WTC11 (cell line): Measurements from ENCODE around the gene ADAMTS19. TPM values are rescaled to one million over a fixed set of nuclear protein-coding genes. Genes with fewer than 3 reads are reported as not detected.

Experiments
- ATAC-seq: fragments of 200-7000 bp; cut with Tn5 transposase; 2 replicates; pipeline ENCODE4 v1.10.0; 2021; ENCODE audit warnings: mild to moderate bottlenecking, moderate library complexity
- CTCF ChIA-PET: fragments of 300-600 bp; sonication (Branson Sonifier 250); formaldehyde crosslinking; loops from one replicate; lab custom pipeline; 2021; ENCODE audit warnings: antibody characterized with exemption; lab: Charles Lee
- POLR2A ChIA-PET: fragments of 350-600 bp; sonication (Branson Sonifier 250); formaldehyde crosslinking; loops from one replicate; lab custom pipeline; 2021; ENCODE audit warnings: antibody characterized with exemption; lab: Charles Lee
- DNase-seq: peaks from one replicate; pipeline ENCODE4 v3.0.0; 2021; ENCODE audit warnings: low spot score
- H3K27ac Mint-ChIP-seq: 2 replicates; pipeline ENCODE4 v1.8.0; 2021; ENCODE audit warnings: mixed read lengths
- H3K27me3 Mint-ChIP-seq: 2 replicates; pipeline ENCODE4 v1.8.0; 2021; ENCODE audit warnings: low read depth, mild to moderate bottlenecking, moderate library complexity, mixed read lengths
- H3K36me3 Mint-ChIP-seq: 2 replicates; pipeline ENCODE4 v1.8.0; 2021; ENCODE audit warnings: mixed read lengths
- H3K4me1 Mint-ChIP-seq: 2 replicates; pipeline ENCODE4 v1.8.0; 2022; ENCODE audit warnings: mixed read lengths
- H3K4me3 Mint-ChIP-seq: 2 replicates; pipeline ENCODE4 v1.8.0; 2021; ENCODE audit warnings: mild to moderate bottlenecking, moderate library complexity, mixed read lengths
- H3K9me3 Mint-ChIP-seq: 2 replicates; pipeline ENCODE4 v1.8.0; 2021; ENCODE audit warnings: mixed read lengths
- AFF4 ChIP-seq: sonication (generic); formaldehyde crosslinking; IDR thresholded peaks from 2 replicates; pipeline ENCODE4 v1.8.1; 2023; ENCODE audit warnings: mild to moderate bottlenecking, missing genetic modification reagents, borderline replicate concordance
- AR ChIP-seq: fragments of 250-450 bp; sonication (Bioruptor Pico); IDR thresholded peaks from 2 replicates; pipeline ENCODE4 v1.9.0; 2021; ENCODE audit warnings: mild to moderate bottlenecking
- ATF1 ChIP-seq: sonication (generic); formaldehyde crosslinking; IDR thresholded peaks from 2 replicates; pipeline ENCODE4 v1.8.1; 2023; ENCODE audit warnings: mild to moderate bottlenecking, moderate library complexity, missing genetic modification reagents
- CREB1 ChIP-seq: sonication (generic); formaldehyde crosslinking; IDR thresholded peaks from 2 replicates; pipeline ENCODE4 v1.8.0; 2023; ENCODE audit warnings: mild to moderate bottlenecking, missing genetic modification reagents
- EMX1 ChIP-seq: fragments of 250-450 bp; sonication (Bioruptor Pico); IDR thresholded peaks from 2 replicates; pipeline ENCODE4 v1.8.0; 2021; ENCODE audit warnings: mild to moderate bottlenecking
- FOXP1 ChIP-seq: sonication (generic); formaldehyde crosslinking; IDR thresholded peaks from 2 replicates; pipeline ENCODE4 v1.8.0; 2022; ENCODE audit warnings: missing genetic modification reagents, mild to moderate bottlenecking, moderate library complexity, borderline replicate concordance
- GTF2I ChIP-seq: fragments of 250-450 bp; sonication (Bioruptor Pico); conservative IDR thresholded peaks from 2 replicates; pipeline ENCODE4 v1.4.0; 2021; ENCODE audit warnings: mild to moderate bottlenecking
- HMGA2 ChIP-seq: fragments of 250-450 bp; sonication (Bioruptor Pico); IDR thresholded peaks from 2 replicates; pipeline ENCODE4 v1.4.0; 2021; ENCODE audit warnings: mild to moderate bottlenecking, moderate library complexity
- IRF1 ChIP-seq: sonication (generic); formaldehyde crosslinking; IDR thresholded peaks from 2 replicates; pipeline ENCODE4 v1.8.0; 2023; ENCODE audit warnings: missing genetic modification reagents
- IRF2 ChIP-seq: sonication (generic); formaldehyde crosslinking; IDR thresholded peaks from 2 replicates; pipeline ENCODE4 v1.8.0; 2022; ENCODE audit warnings: low read depth, missing genetic modification reagents, borderline replicate concordance
- MXD4 ChIP-seq: fragments of 250-450 bp; sonication (Bioruptor Pico); IDR thresholded peaks from 2 replicates; pipeline ENCODE4 v1.8.0; 2021; ENCODE audit warnings: mild to moderate bottlenecking, moderate library complexity, borderline replicate concordance
- MYBL2 ChIP-seq: sonication (generic); formaldehyde crosslinking; IDR thresholded peaks from 2 replicates; pipeline ENCODE4 v1.8.1; 2023; ENCODE audit warnings: mild to moderate bottlenecking, moderate library complexity, missing genetic modification reagents
- NR2C2 ChIP-seq: sonication (generic); formaldehyde crosslinking; IDR thresholded peaks from 2 replicates; pipeline ENCODE4 v1.8.0; 2022; ENCODE audit warnings: mild to moderate bottlenecking, missing genetic modification reagents
- NR3C1 ChIP-seq: sonication (generic); formaldehyde crosslinking; conservative IDR thresholded peaks from 2 replicates; pipeline ENCODE4 v1.8.1; 2023; ENCODE audit warnings: low read depth, mild to moderate bottlenecking, missing genetic modification reagents
- OVOL2 ChIP-seq: fragments of 250-450 bp; sonication (Bioruptor Pico); IDR thresholded peaks from 2 replicates; pipeline ENCODE4 v1.9.0; 2021; ENCODE audit warnings: mild to moderate bottlenecking, borderline replicate concordance
- PREB ChIP-seq: sonication (generic); formaldehyde crosslinking; IDR thresholded peaks from 2 replicates; pipeline ENCODE4 v1.8.1; 2022; ENCODE audit warnings: mild to moderate bottlenecking, missing genetic modification reagents, moderate library complexity, borderline replicate concordance
- TCF7 ChIP-seq: sonication (generic); formaldehyde crosslinking; IDR thresholded peaks from 2 replicates; pipeline ENCODE4 v1.8.0; 2022; ENCODE audit warnings: mild to moderate bottlenecking, low read depth, missing genetic modification reagents, moderate library complexity
- ZBTB43 ChIP-seq: sonication (generic); formaldehyde crosslinking; IDR thresholded peaks from 2 replicates; pipeline ENCODE4 v1.8.1; 2023; ENCODE audit warnings: mild to moderate bottlenecking, missing genetic modification reagents
- ZNF138 ChIP-seq: sonication (generic); formaldehyde crosslinking; conservative IDR thresholded peaks from 2 replicates; pipeline ENCODE4 v1.8.1; 2022; ENCODE audit warnings: mild to moderate bottlenecking, moderate library complexity, missing genetic modification reagents
- ZNF263 ChIP-seq: sonication (generic); formaldehyde crosslinking; IDR thresholded peaks from 2 replicates; pipeline ENCODE4 v1.8.1; 2022; ENCODE audit warnings: low read depth, mild to moderate bottlenecking, moderate library complexity, missing genetic modification reagents
- ZNF423 ChIP-seq: fragments of 250-450 bp; sonication (Bioruptor Pico); IDR thresholded peaks from 2 replicates; pipeline ENCODE4 v2.1.2; 2022; ENCODE audit warnings: mild to moderate bottlenecking, moderate library complexity
- ZNF512 ChIP-seq: sonication (generic); formaldehyde crosslinking; IDR thresholded peaks from 2 replicates; pipeline ENCODE4 v1.8.1; 2022; ENCODE audit warnings: missing genetic modification reagents, borderline replicate concordance
- ZNF671 ChIP-seq: fragments of 250-450 bp; sonication (Bioruptor Pico); IDR thresholded peaks from 2 replicates; pipeline ENCODE4 v1.8.0; 2021; ENCODE audit warnings: mild to moderate bottlenecking
- total RNA-seq: library from RNA; stranded (reverse); gene quantifications from 3 replicates; pipeline ENCODE4 v1.2.3, GENCODE V29; 2021

Gene ADAMTS19
- total RNA-seq, 1 experiment from 2014 or later, result 28.0 TPM

GRCh38 chr5:129739773-129740172 lies 279.7 kb downstream of the ADAMTS19 start (continued):
- no peak for TF ChIP-seq ZNF512 (CRISPR knock-in tag)
- TF ChIP-seq ZNF671, result no peak
- TF ChIP-seq MXD4, result no peak
- no peak for TF ChIP-seq IRF1 (CRISPR knock-in tag)
- no peak for TF ChIP-seq FOXP1 (CRISPR knock-in tag)
- TF ChIP-seq OVOL2 (CRISPR knock-in tag), result no peak
- TF ChIP-seq PREB (CRISPR knock-in tag), result no peak
- TF ChIP-seq HMGA2 (CRISPR knock-in tag), result no peak
- no peak for TF ChIP-seq EMX1 (CRISPR knock-in tag)
- TF ChIP-seq TCF7 (CRISPR knock-in tag), result no peak
- no peak for TF ChIP-seq ATF1 (CRISPR knock-in tag)

- no peak for TF ChIP-seq IRF2 (CRISPR knock-in tag)
- TF ChIP-seq FOXP1 (CRISPR knock-in tag), result no peak
- TF ChIP-seq GTF2I (CRISPR knock-in tag), result no peak
- no peak for TF ChIP-seq HMGA2 (CRISPR knock-in tag)
- TF ChIP-seq OVOL2 (CRISPR knock-in tag), result no peak
- TF ChIP-seq EMX1 (CRISPR knock-in tag), result no peak
- TF ChIP-seq ZBTB43 (CRISPR knock-in tag), result no peak
- TF ChIP-seq ATF1 (CRISPR knock-in tag), result no peak
- TF ChIP-seq ZNF263 (CRISPR knock-in tag), result no peak
- TF ChIP-seq NR2C2 (CRISPR knock-in tag), result no peak
- no peak for TF ChIP-seq AR (CRISPR knock-in tag)
- TF ChIP-seq IRF1 (CRISPR knock-in tag), result no peak
- no peak for TF ChIP-seq CREB1
- no peak for TF ChIP-seq AFF4
- no peak for TF ChIP-seq ZNF138 (CRISPR knock-in tag)
- no peak for TF ChIP-seq NR3C1 (CRISPR knock-in tag)
- no peak for TF ChIP-seq MYBL2 (CRISPR knock-in tag)
- no peak for TF ChIP-seq ZNF423
- Mint-ChIP-seq H3K4me3 (no peak overlapping the region), H3K36me3 (peaks cover 4% of the 10 kb centered on the region; the same call in 1 of the 2 replicates), H3K27me3 (no peaks in the 10 kb centered on the region), H3K27ac (peak overlapping the region; percentile 9; the same call in 1 of the 2 replicates), H3K4me1 (peaks cover 16% of the 10 kb centered on the region), H3K9me3 (no peaks in the 10 kb centered on the region)
- CTCF ChIA-PET, result no interaction called here
- DNase-seq (no peak), ATAC-seq (peak; percentile 59)
- POLR2A ChIA-PET, result interaction anchor here (0.6 kb wide), 1 partner anchor 9 kb away, joined by 8 read pairs; no protein-coding TSS in a partner anchor
Measured at GRCh38 chr5:129743541-129744187, 283.6 kb downstream of the ADAMTS19 start.
